Head of caudate nucleus (tissue), 42 donors: ENCODE results near the gene KCNK6.

ENCODE experiments used
- DNase-seq, 42 donors: peaks; one replicate each; pipeline versions ENCODE4 v3.0.0 to v3.0.0-alpha.2; 2020 to 2021; ENCODE audit warnings: mixed read lengths in 7 of 42
- intact Hi-C: fragments of 100-400 bp; cut with DNase I; formaldehyde crosslinking; loops from one replicate; pipeline ENCODE4 v1.15.0; 2022

KCNK6 gene

DNA sequence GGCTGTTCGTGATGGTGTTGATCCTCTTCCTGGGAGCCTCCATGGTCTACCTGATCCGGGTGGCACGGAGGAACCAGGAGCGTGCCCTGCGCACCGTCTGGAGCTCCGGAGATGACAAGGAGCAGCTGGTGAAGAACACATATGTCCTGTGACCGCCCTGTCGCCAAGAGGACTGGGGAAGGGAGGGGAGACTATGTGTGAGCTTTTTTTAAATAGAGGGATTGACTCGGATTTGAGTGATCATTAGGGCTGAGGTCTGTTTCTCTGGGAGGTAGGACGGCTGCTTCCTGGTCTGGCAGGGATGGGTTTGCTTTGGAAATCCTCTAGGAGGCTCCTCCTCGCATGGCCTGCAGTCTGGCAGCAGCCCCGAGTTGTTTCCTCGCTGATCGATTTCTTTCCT, 27.8 kb upstream of the KCNK6 start:
- no peak for DNase-seq
- intact Hi-C loops: no loop called here

- intact Hi-C loops: no loop called here
- DNase-seq: no peak
Observed at GRCh38 chr19:38293281-38293680, 26.4 kb upstream of the KCNK6 start.

DNA sequence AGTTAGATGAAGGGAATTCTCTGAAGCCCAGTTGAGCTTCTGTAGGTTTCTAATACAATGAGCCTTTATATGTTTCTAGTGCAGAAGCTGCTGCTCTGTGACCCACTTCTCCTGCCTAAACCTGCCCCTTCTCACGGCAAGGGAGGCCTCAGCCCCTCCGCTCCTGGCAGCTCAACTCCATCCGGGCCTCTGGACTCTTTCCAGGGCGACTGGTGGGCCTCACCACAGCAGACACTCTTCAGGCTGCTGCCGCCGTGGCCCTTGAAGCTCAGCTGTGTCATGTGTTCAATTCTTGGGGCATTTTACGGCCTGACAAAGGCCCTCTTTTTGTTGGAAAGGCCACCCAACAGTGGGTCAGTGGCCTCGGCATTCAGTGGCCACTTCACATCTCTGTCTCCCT, 25.6 kb upstream of the KCNK6 start:
- DNase-seq: peak in 28 of 42 donors; percentile 8 to 63 (median 40)
- intact Hi-C loops: no loop called here

DNA sequence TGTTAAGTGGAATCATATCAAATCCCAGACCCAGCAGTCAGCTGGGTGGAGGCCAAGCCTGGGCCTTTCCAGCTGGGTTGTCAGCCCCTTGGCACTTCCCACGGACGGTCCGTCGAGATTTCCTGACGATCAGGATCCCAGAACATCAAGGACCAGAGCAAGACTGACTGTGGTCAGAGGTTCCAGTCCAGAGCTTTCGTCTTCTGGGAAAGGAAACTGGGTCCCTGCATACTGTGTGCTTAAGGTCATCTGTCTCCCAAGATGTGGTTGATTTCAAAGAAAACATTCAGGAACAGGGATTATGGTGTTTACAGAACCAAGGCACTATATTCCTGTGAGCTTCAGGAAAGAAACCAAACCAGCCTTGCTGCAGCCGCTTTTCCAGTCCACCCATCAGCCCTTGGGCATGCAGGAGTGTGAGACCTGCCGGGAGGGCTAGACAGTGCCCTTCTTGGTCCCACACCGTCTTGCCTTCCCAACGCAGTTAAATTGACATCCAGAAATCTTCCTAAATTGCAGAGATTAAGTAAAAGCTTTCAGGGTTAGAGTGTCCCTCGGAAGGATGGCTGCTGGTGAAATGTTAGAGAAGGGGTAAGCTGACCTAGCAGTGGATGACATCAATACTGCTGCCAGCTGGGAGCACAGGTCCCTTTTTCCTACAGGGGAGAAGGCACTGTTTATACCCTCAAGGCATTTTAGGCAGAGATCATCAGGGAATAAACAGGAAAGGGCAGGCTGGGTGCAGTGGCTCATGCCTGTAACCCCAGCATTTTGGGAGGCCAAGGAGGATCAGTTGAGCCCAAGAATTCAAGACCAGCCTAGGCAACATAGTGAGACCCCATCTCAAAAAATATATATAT, 20.6 kb upstream of the KCNK6 start:
- no peak for DNase-seq
- intact Hi-C loops: no loop called here

GRCh38 chr19:38303517-38304351, 15.9 kb upstream of the KCNK6 start, which contains the start of gene C19orf33:
Gene C19orf33 (plus strand): TSS chr19:38304251. CDS start chr19:38304262, 11 bp downstream.
- DNase-seq: no peak
- intact Hi-C loops: no loop called here

DNA sequence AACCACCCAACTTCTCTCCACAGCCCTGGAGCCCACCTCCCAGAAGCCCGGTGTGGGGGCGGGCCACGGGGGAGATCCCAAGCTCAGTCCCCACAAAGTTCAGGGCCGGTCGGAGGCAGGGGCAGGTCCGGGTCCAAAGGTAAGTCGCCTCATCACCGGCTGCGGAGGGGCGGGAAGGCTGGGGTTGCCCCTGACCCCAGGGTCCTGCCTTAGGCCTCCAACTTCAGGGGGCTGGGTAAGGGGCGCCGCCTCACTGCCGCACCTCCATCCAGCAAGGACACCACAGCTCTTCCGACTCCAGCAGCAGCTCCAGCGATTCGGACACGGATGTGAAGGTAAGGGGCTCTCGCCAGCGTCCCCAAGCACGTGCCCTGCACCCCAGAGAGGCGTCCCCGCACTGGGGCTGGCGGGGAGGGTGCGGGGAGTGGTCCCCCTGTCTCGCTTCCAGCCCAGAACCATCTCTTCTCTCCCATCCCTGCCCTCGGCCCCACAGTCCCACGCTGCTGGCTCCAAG, 15.2 kb upstream of the KCNK6 start:
- no peak for DNase-seq
- intact Hi-C loops: no loop called here

DNA sequence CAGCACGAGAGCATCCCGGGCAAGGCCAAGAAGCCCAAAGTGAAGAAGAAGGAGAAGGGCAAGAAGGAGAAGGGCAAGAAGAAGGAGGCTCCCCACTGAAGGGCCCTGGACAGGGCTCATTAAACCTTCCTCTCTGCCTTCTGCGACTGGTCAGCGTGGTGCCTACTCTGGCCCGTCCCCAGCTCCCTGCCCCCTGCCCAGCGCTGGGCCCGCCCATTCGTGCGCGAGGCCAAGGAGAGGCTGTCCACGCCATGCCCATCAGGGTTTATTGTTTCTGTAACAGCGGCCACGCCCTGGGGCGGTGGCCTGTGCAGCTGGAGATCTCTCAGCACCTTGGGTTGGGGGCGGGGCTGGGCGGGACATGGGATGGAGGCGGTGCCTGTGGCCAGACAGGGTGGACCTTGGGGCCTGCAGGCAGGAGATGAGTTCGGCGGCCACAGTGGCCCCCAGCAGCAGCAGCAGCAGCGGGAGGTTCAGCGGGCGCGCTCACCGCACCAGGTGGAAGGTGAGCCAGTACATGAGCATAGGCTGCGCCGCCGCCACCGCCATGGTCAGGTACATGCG, 14.7 kb upstream of the KCNK6 start:
- intact Hi-C loops: no loop called here
- DNase-seq: no peak

GRCh38 chr19:38306236-38306635, 13.4 kb upstream of the KCNK6 start:
- DNase-seq: no peak
- intact Hi-C loops: no loop called here

DNA sequence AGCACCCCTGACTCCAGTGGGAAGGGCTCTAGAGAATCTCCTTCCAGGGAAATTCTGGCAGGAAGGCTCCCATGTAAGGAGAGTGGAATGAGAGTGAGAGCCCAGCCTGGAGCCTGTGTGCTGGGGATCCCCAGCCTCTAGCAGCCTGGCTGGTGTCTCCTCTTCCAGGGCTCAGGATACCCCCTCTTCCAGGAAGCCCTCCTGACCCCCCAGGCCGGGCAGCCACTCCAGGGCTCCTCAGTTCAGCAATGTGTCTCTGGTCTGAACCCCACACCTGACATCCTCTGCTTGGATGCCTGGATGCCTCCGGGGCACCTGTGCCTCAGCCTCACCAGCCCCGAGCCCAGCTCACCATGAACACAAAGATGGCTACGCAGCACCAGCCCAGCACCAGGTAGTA, 12.6 kb upstream of the KCNK6 start:
- DNase-seq: no peak
- intact Hi-C loops: no loop called here

- intact Hi-C loops: no loop called here
- DNase-seq: no peak
Observed at GRCh38 chr19:38307597-38307996, 12.0 kb upstream of the KCNK6 start.

- intact Hi-C loops: no loop called here
Observed at GRCh38 chr19:38308006-38308766, 11.5 kb upstream of the KCNK6 start.

DNA sequence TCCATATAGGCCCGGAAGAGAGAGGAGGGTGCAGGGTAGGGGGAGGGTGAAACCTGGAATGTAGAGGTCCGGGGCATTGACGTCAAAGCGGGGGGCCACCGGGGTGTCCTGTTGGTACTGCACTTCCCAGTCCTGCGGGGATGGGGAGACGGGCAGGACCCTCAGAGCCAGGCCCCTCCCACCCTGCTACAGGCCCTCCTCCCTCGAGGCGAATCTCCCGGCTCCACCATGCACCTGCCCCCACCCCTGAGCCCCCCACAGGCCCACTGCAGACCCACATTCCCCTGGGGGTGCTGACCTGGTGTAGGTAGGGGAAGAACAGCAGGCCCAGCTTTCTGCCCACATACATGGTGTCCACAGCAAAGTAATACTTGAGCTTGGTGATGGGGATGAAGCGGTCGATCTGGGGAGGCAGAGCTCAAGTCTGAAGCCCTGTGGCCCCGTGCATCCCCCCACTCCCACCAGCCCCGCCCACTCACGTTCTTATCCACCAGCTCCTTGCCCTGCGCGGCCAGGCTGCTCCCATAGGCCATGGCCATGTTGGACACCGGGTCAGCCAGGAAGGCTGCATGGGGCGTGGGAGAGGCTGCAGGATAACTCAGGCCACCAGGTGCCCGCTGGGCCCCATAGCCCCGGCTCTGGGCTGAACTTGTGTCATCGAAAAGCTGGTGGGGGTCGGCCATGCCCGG, 10.6 kb upstream of the KCNK6 start:
- no peak for DNase-seq
- intact Hi-C loops: no loop called here

More at GRCh38 chr19:38308006-38308766, 11.5 kb upstream of the KCNK6 start:
- DNase-seq: no peak

DNA sequence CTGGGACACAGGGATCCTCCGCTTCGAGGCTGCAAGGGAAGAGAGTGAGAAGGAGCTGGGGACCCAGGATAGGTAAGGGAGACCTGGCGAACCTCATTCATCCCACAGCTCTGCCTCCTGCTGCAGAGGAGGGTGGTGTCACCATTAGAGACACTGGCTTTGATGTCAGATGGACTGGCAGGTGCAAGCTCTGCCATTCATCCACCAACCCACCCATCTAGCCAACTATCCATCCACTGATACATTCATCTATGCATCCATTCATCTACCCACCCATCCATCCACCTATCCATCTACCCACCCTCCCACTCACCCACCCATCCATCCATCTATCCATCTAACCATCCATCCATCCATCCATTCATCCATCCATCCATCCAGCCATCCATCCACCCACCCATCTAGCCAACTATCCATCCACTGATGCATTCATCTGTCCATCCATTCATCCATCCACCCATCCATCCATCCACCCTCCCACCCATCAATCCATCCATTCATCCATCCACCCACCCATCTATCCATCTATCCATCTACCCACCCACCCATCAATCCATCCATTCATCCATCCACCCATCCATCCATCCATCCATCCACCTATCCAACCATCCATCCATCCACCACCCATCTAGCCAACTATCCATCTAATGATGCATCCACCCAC, 9.9 kb upstream of the KCNK6 start:
- DNase-seq: no peak

GRCh38 chr19:38310279-38310670, 9.4 kb upstream of the KCNK6 start:
- intact Hi-C loops: no loop called here
- no peak for DNase-seq

More for the DNA sequence above, 9.9 kb upstream of the KCNK6 start:
- intact Hi-C loops: no loop called here

DNA sequence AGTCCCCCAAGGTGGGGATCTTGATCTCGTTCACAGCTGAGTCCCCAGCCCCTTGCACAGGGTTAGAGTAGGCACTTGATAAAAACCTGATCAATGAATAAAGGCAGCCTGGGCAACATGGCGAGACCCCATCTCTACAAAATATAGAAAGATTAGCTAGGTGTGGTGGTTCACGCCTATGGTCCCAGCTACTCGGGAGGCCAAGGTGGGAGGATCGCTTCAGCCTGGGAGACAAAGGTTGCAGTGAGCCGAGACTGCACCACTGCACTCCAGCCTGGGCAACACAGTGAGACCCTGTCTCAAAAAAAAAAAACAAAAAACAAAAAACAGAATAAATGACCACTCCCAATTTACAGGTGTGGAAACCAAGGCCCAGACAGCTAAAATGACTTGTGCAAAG, 8.7 kb upstream of the KCNK6 start:
- intact Hi-C loops: no loop called here

DNA sequence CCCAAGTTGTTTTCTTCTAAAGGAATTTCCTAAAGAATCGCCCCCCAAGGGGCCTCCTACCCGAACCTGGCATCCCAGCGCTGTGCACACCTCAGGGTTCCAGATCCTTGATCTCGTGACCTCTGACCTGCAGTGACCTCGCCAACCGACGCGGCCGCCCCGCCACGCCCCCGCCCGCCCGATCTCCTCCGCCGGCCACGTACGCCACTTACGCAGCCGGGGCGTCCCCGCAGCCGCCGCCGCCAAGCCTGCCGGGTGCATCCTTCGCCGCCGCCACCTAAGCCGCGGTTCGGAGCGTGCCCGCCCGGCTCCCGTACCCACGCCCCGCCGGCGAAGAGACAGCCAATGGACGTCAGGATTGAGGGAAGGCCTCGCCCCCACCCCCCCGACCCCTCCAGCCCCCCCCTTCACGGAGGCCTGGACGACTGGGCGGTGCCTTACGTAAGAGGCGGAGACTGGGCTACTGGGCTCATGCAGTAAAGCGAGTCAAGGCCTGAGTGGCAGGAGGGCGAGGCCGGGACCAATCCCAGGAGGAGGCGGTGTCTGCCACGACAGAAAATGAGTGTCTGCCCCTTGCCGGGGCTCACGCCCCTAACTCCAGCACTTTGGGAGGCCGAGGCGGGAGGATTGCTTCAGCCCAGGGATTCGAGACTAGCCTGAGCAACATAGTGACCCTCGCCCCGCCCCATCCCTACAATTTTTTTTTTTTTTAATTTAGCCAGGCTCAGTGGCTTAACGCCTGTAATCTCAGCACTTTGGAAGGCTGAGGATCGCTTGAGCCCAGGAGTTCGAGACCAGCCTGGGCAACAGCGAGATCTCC, 3.8 kb upstream of the KCNK6 start, which contains the start of gene YIF1B:
TSS of gene YIF1B (minus strand) at position 291 of the 820 bp plus-strand sequence. CDS start at position 261, 30 bp downstream.
- DNase-seq: peak; percentile 91 to 99 (median 98)
- intact Hi-C loops: loop anchor here (5.0 kb wide), 1 partner anchor 74 kb away; no protein-coding TSS in a partner anchor

More for the DNA sequence above, 8.7 kb upstream of the KCNK6 start:
- DNase-seq: no peak
